Cerebellar nuclear complex (tissue), 1 donor: ENCODE measurements around the gene SLC1A7.
"Not testable (repeated sequence)": the region's sequence is repeated elsewhere in the genome, so short reads cannot be mapped to it uniquely, and the experiment has no call there.

ENCODE experiments used
- DNase-seq, 2 experiments: peaks; one replicate each; lab custom pipeline; 2025; lab: John Stamatoyannopoulos, UW

SLC1A7 gene

GRCh38 chr1:53142226-53142853 lies at the start of gene SLC1A7:
TSS of gene SLC1A7 (minus strand) at chr1:53142638. CDS start at chr1:53142449, 189 bp downstream.
- no peak for DNase-seq

DNA sequence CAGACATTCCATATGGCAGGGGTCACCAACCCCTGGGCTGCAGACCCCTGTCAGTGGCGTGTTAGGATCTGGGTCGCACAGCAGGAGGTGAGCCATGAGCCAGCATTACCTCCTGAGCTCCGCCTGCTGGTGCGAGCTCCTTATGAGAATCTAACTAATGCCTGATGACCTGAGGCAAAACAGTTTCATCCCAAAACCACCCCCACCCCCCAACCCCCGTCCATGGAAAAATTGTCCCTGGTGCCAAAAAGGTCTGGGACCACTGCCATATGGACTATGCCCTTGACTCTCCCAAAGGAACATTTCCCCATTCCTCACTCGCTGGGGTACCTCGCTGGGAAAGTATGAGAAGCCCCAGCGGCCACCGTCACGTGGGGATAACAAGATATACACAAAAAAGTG lies 47.8 kb upstream of the SLC1A7 start:
- no peak for DNase-seq

DNA sequence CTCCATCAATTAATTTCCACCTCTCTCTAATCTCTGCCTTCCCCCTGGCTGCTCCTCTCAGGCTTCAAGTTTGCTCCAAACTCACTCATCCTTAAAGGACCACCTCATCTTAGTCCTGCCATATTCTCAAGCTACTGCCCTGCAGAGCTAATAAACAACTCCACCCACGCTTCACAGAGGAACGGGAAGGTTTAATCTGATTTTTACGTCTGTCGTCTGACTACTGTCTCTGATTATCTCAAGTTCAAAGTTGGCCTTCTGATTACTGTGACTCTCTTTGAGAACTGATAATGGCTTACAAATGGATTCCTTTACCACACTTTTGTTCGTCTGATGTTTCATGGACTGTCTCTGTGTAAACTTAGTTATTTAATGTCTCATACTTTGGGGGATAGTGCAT lies 46.6 kb upstream of the SLC1A7 start:
- DNase-seq, result no peak

- DNase-seq, result no peak
Measured at GRCh38 chr1:53188099-53188498, 45.7 kb upstream of the SLC1A7 start.

GRCh38 chr1:53187401-53187800 lies 45.0 kb upstream of the SLC1A7 start:
- no peak for DNase-seq

- DNase-seq, result no peak
Measured at GRCh38 chr1:53186533-53186932, 44.1 kb upstream of the SLC1A7 start.

DNA sequence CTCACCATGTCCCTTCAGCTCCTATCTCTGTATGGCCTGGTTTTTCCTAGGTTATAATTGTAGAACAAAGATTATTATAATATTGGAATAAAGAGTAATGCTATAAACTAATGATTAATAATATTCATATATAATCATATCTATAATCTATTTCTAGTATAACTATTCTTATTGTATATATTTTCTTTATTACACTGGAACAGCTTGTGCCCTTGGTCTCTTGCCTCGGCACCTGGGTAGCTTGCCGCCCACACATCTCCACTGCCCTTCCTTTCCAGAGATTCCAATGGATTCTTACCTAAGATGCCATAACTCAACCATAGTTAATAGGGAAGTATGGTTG lies 43.5 kb upstream of the SLC1A7 start:
- not testable (repeated sequence) for DNase-seq

DNA sequence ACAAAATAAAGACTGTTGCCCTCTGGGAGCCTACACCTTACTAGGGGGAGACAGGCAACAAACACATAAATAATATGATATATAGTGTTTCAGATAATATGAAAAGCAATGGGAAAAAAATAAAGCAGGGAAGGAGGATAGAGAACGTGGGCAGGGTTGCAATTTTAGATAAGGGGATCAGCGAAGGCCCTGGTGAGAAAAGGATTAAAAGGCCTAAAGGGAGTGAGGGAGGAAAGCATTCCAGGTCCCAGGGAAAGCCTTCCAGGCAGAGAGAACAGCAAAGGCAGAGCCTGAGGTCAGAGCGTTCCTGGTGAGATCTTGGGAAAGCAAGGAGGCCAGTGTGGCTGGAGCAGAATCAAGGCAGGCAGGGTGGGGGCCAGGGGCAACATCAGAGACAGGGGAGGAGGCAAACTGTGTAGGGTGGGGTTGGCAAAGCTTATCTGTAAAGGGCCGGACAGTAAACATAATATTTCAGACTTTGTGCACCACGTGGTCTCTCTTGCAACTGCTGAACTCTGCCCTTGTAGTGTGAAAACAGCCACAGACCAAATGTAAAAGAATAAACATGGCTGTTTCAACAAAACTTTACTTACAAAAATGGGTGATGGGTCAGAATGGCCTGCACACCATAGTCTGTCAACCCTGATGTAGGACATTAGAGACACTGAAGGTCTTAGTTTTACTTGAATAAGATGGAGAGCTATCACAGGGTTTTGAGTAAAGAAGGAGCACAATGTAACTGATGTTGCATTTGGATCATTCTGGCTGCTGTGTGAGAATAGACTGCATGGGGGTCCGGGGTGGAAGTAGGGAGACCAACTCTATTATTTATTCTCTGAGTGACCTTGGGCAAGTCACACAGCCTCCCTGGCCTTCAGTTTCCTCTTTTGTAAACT lies 40.9 kb upstream of the SLC1A7 start:
- no peak for DNase-seq

- no peak for DNase-seq
Measured at GRCh38 chr1:53182716-53183094, 40.3 kb upstream of the SLC1A7 start.

- peak in 1 of 2 experiments; percentile 10 for DNase-seq
Measured at GRCh38 chr1:53182111-53182593, 39.7 kb upstream of the SLC1A7 start.

DNA sequence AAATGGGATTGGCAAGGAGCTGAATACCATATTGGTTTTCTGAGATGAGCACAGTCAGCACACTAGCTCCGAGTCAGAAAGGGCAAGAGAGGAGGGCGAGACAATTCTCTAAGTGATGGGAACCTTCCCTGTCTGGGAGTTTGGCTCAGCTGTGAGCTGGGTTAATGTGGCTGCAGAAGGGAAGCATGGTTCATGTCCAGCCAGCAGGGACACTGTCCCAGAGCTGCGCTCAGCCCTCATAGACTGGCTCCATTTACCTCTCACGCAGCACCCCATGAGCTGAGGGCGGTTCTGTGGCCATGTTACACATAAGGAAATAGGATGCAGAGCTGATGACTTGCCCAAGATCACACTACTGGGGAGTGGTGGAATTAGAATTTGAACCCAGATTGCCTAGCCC lies 38.5 kb upstream of the SLC1A7 start:
- DNase-seq, result no peak

- DNase-seq, result no peak
Measured at GRCh38 chr1:53180226-53180625, 37.8 kb upstream of the SLC1A7 start.

GRCh38 chr1:53176452-53177208 lies 34.2 kb upstream of the SLC1A7 start:
- no peak for DNase-seq

DNA sequence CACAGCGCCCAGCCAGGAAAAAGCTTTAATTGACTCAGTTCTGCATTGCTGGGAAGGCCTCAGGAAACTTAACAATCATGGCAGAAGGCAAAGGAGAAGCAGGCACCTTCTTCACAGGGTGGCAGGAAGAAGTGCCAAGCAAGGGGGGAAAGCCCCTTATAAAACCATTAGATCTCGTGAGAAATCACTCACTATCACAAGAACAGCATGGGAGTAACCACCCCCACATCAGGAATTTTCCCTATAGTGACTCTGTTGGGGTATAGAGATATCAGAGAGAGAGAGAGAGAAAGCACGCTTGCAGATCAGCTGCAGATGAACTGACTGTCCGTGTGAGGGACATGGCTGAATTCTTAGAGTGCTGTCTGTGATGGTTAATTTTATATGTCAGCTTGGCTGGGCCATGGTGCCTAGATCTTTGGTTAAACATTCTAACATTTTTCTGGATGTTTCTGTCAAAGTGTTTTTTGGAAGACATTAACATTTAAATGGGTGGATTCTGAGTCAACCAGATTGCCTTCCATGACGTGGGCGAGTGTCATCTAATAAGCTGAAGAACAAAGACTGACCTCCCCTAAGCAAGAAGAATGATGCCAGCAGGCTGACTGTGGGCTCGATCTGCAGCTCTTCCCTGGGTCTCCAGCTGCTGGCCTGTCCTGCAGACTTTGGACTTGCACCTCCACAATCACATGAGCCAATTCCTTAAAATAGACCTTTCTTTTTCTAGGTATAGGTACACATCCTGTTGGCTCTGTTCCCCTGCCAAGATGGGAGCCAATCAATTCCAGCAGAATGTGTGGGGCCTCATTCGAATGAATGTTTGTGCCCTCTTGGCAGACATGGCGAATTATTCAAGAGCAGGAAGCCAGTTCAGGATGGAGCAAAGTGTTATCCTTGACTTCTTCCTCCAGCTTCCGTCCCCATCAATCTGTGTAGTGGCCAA lies 32.8 kb upstream of the SLC1A7 start:
- DNase-seq, result no peak

- peak in 1 of 2 experiments; percentile 21 for DNase-seq
Measured at GRCh38 chr1:53172426-53173128, 30.1 kb upstream of the SLC1A7 start.

- DNase-seq, result no peak
Measured at GRCh38 chr1:53166912-53167311, 24.5 kb upstream of the SLC1A7 start.

GRCh38 chr1:53166366-53166765 lies 23.9 kb upstream of the SLC1A7 start:
- no peak for DNase-seq

DNA sequence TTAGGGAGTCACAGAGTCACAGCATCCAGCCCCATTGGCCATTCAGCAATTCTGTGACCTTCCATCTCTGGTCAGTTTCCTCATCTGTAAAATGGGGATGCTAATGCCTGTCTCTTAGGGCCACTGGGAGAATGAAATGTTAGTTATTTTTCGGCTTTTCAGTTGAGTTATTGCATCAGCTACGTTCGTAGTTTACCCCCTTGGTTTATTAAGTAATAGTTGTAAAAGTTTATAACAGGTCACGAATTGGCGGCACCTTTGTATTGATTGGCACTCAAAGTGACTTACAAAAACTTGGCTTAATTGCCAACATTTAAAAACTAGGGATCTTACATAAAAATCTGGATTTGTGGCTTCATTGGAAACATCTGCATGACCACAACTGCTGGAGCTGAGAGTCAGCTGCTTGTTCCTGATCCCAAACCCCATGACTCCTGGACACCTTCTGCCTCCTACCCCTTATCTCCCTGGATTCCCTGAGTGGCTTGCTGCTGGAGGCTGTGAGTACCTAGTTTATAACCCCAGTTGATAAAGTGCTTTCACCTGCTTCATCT lies 23.0 kb upstream of the SLC1A7 start:
- DNase-seq, result no peak

- no peak for DNase-seq
Measured at GRCh38 chr1:53163291-53163768, 20.9 kb upstream of the SLC1A7 start.

GRCh38 chr1:53162621-53163020 lies 20.2 kb upstream of the SLC1A7 start:
- DNase-seq, result no peak
